Epithelial cell of proximal tubule (primary cell): ENCODE data around the gene APOLD1. TPM values are rescaled to one million over a fixed set of nuclear protein-coding genes. Genes with fewer than 3 reads are reported as not detected.

Source experiments
- DNase-seq: peaks from one replicate; pipeline ENCODE4 v3.0.0-alpha.2; 2011; ENCODE audit warnings: low read depth
- H3K4me3 ChIP-seq: 2 replicates; pipeline ENCODE4 v1.5.1; 2011; ENCODE audit warnings: low read depth, mild to moderate bottlenecking, low read length
- CTCF ChIP-seq: conservative IDR thresholded peaks from 2 replicates; pipeline ENCODE4 v1.5.1; 2012; ENCODE audit warnings: low read depth, mild to moderate bottlenecking, low read length
- total RNA-seq: library from RNA; depleted of rRNA; stranded (reverse); fragments of >200 nt; gene quantifications from 2 replicates; pipeline ENCODE4 v1.2.3, GENCODE V29; 2015

Gene APOLD1
- total RNA-seq, 1 donor from 2014 or later: 3.1 TPM

GRCh38 chr12:12792421-12792820 is 7.0 kb downstream of the APOLD1 start:
- TF ChIP-seq CTCF: no peak
- DNase-seq: no peak
- H3K4me3 ChIP-seq: no peak overlapping the region

- no peak for DNase-seq
- H3K4me3 ChIP-seq: no peak overlapping the region
- TF ChIP-seq CTCF: no peak
These were observed 9.2 kb downstream of the APOLD1 start for GRCh38 chr12:12794686-12795085.

- H3K4me3 ChIP-seq: no peak overlapping the region
- TF ChIP-seq CTCF: no peak
- DNase-seq: no peak
These were observed 10.7 kb downstream of the APOLD1 start for GRCh38 chr12:12796171-12796570.

GRCh38 chr12:12796928-12797793 is 11.7 kb downstream of the APOLD1 start:
- TF ChIP-seq CTCF: no peak
- no peak for DNase-seq
- H3K4me3 ChIP-seq: no peak overlapping the region

GRCh38 chr12:12797794-12798152 is 12.3 kb downstream of the APOLD1 start:
- no peak for DNase-seq
- TF ChIP-seq CTCF: no peak
- no peak overlapping the region for H3K4me3 ChIP-seq

- H3K4me3 ChIP-seq: no peak overlapping the region
- no peak for DNase-seq
These were observed 13.0 kb downstream of the APOLD1 start for GRCh38 chr12:12798480-12798879.

More at GRCh38 chr12:12798480-12798879, 13.0 kb downstream of the APOLD1 start:
- no peak for TF ChIP-seq CTCF
